HepG2 (cell line): ENCODE data around the gene RBM22. TPM values are rescaled to one million over a fixed set of nuclear protein-coding genes. Genes with fewer than 3 reads are reported as not detected.

Experiments used
- ATAC-seq: fragments of 200-7000 bp; cut with Tn5 transposase; 3 replicates; pipeline ENCODE4 v1.9.1; 2020; ENCODE audit warnings: mild to moderate bottlenecking, moderate library complexity
- BruUV-seq: library from RNA; stranded (reverse); fragments of 400-500 nt; replicated peaks from 2 replicates; lab custom pipeline; 2021; lab: Mats Ljungman, UMichigan
- CTCF ChIA-PET: fragments of 300-600 bp; formaldehyde crosslinking; extraction: SDS; loops from one replicate; lab custom pipeline; 2021; ENCODE audit warnings: low total read pairs, inconsistent platforms, low intra/inter-chr PET ratio; lab: Yijun Ruan, JAX
- POLR2A ChIA-PET: fragments of 350-600 bp; sonication (Branson Sonifier 250); formaldehyde crosslinking; loops from one replicate; lab custom pipeline; 2020; ENCODE audit warnings: antibody characterized with exemption, inconsistent platforms; lab: Yijun Ruan, JAX
- DNase-seq: peaks from one replicate; pipeline ENCODE4 v3.0.0-alpha.2; 2015; ENCODE audit warnings: low spot score
- FAIRE-seq: peaks from 3 replicates; lab custom pipeline; 2011; peaks lifted over from hg19 to GRCh38; lab: Jason Lieb, UNC
- H2AFZ ChIP-seq: one replicate; pipeline ENCODE4 v1.6.1; 2011; ENCODE audit warnings: low read length, inconsistent platforms
- H3K27ac ChIP-seq: fragments of 300-600 bp; 3 replicates; pipeline ENCODE4 v1.8.0; 2011; ENCODE audit warnings: mixed run types, mild to moderate bottlenecking, mixed read lengths, low read length, inconsistent platforms; ENCODE audit not compliant: insufficient read depth; ENCODE audit errors: extremely low read length
- H3K27me3 ChIP-seq, 2 experiments: fragments of 200-600 bp in 1 of 2; 2 replicates in 1 of 2; 3 replicates in 1 of 2; pipeline versions ENCODE4 v1.6.0 to v1.8.0; 2011; ENCODE audit warnings: low read length in 2 of 2, mild to moderate bottlenecking in 2 of 2, moderate library complexity in 2 of 2, inconsistent platforms in 1 of 2; ENCODE audit not compliant: insufficient read depth in 2 of 2, control insufficient read depth in 1 of 2
- H3K36me3 ChIP-seq, 2 experiments: fragments of 200-600 bp in 1 of 2; replicated peaks in 1 of 2; 2 replicates in 1 of 2; 3 replicates in 1 of 2; pipeline versions ENCODE4 v1.5.1 to v1.8.0; 2011; ENCODE audit warnings: low read length in 2 of 2, inconsistent platforms in 1 of 2; ENCODE audit not compliant: insufficient read depth in 2 of 2, control insufficient read depth in 1 of 2
- H3K4me1 ChIP-seq: 2 replicates; pipeline ENCODE4 v1.5.1; 2012; ENCODE audit warnings: low read length, inconsistent platforms; ENCODE audit not compliant: insufficient read depth
- H3K4me2 ChIP-seq: 2 replicates; pipeline ENCODE4 v1.6.0; 2011; ENCODE audit warnings: low read depth, low read length, inconsistent platforms
- H3K4me3 ChIP-seq, 3 experiments: fragments of 200-600 bp in 1 of 3; sonication (generic), shearing (Covaris generic) in 1 of 3; replicated peaks in 1 of 3; 2 replicates each; pipeline ENCODE4 v1.5.1; 2011 to 2016; ENCODE audit warnings: low read length in 3 of 3, inconsistent platforms in 2 of 3, low read depth in 2 of 3, mild to moderate bottlenecking in 2 of 3, control low read depth in 1 of 3, mixed read lengths in 1 of 3; ENCODE audit not compliant: insufficient read depth in 1 of 3
- H3K79me2 ChIP-seq: one replicate; pipeline ENCODE4 v1.6.1; 2011; ENCODE audit warnings: low read length, inconsistent platforms; ENCODE audit not compliant: insufficient read depth
- H3K9ac ChIP-seq: 2 replicates; pipeline ENCODE4 v1.6.0; 2011; ENCODE audit warnings: mild to moderate bottlenecking, low read depth, low read length, inconsistent platforms; ENCODE audit not compliant: insufficient read depth
- H3K9me3 ChIP-seq: 2 replicates; pipeline ENCODE4 v1.5.1; 2012; ENCODE audit warnings: mild to moderate bottlenecking, low read length
- H4K20me1 ChIP-seq: 2 replicates; pipeline ENCODE4 v1.6.0; 2011; ENCODE audit warnings: inconsistent platforms, mild to moderate bottlenecking, low read length, moderate library complexity; ENCODE audit not compliant: insufficient read depth
- AFF4 ChIP-seq: sonication (generic); formaldehyde crosslinking; IDR thresholded peaks from 2 replicates; pipeline ENCODE4 v1.4.0; 2020; ENCODE audit warnings: missing genetic modification reagents
- FIP1L1 ChIP-seq: fragments of 200-400 bp; formaldehyde crosslinking; IDR thresholded peaks from 2 replicates; pipeline ENCODE4 v1.6.1; 2018; ENCODE audit warnings: low read depth, mild to moderate bottlenecking, low read length, moderate library complexity, borderline replicate concordance; ENCODE audit not compliant: insufficient read depth
- MEIS2 ChIP-seq: sonication (generic); formaldehyde crosslinking; IDR thresholded peaks from 2 replicates; pipeline ENCODE4 v1.9.0; 2021; ENCODE audit warnings: mild to moderate bottlenecking, missing genetic modification reagents
- SMARCC2 ChIP-seq: fragments of 450-650 bp; IDR thresholded peaks from 2 replicates; pipeline ENCODE4 v1.6.1; 2017; ENCODE audit warnings: antibody characterized with exemption, mild to moderate bottlenecking
- SSRP1 ChIP-seq: IDR thresholded peaks from 2 replicates; pipeline ENCODE4 v1.6.1; 2016; ENCODE audit warnings: control low read depth
- TARDBP ChIP-seq: sonication (generic); formaldehyde crosslinking; IDR thresholded peaks from 2 replicates; pipeline ENCODE4 v1.8.0; 2022; ENCODE audit warnings: mild to moderate bottlenecking, missing genetic modification reagents
- ZBTB10 ChIP-seq: sonication (generic); formaldehyde crosslinking; IDR thresholded peaks from 2 replicates; pipeline ENCODE4 v1.4.0; 2020; ENCODE audit warnings: missing genetic modification reagents, borderline replicate concordance
- ZC3H13 ChIP-seq: sonication (generic); formaldehyde crosslinking; IDR thresholded peaks from 2 replicates; pipeline ENCODE4 v1.8.1; 2023; ENCODE audit warnings: mild to moderate bottlenecking, missing genetic modification reagents, moderate library complexity
- ZFAT ChIP-seq: sonication (generic); formaldehyde crosslinking; conservative IDR thresholded peaks from 2 replicates; pipeline ENCODE4 v1.8.1; 2023; ENCODE audit warnings: missing genetic modification reagents, inconsistent platforms
- ZNF235 ChIP-seq: sonication (generic); formaldehyde crosslinking; IDR thresholded peaks from 2 replicates; pipeline ENCODE4 v1.8.1; 2023; ENCODE audit warnings: mild to moderate bottlenecking, missing genetic modification reagents, borderline replicate concordance
- ZNF672 ChIP-seq: sonication (generic); formaldehyde crosslinking; IDR thresholded peaks from 2 replicates; pipeline ENCODE4 v1.8.1; 2022; ENCODE audit warnings: missing genetic modification reagents
- WGBS: methylation state at CpG from one replicate; pipeline ENCODE4 v1.1.6; 2017; ENCODE audit warnings: low lambda C conversion rate; 5-methylcytosine and 5-hydroxymethylcytosine counted together
- in situ Hi-C: cut with HindIII; loops from 2 replicates; pipeline ENCODE4 v1.10.0; 2017; ENCODE audit warnings: low pct_unique_long_range_greater_than_20kb; ENCODE audit not compliant: extremely low pct_ligation_motif_present
- intact Hi-C: fragments of 100-400 bp; cut with micrococcal nuclease; formaldehyde crosslinking; loops from one replicate; pipeline ENCODE4 v1.10.0; 2022; ENCODE audit not compliant: unreplicated experiment
- polyA plus RNA-seq, 8 experiments: library from polyadenylated mRNA; depleted of rRNA in 3 of 8; stranded (reverse) in 7 of 8; unstranded in 1 of 8; fragments of >200 nt; fragmentation: Illumina TruSeq in 4 of 8; extraction: Trizol in 4 of 8; gene quantifications; 2 replicates each; pipeline versions ENCODE4 v1.2.1 to v1.2.3, GENCODE V29; 2011 to 2016; ENCODE audit warnings: low read depth in 4 of 8, missing spikeins in 1 of 8, mixed read lengths in 1 of 8; ENCODE audit not compliant: insufficient read depth in 1 of 8
- total RNA-seq, 5 experiments: library from RNA; depleted of rRNA; stranded (reverse); fragments of >200 nt; fragmentation: Illumina TruSeq; extraction: Trizol; gene quantifications; 2 replicates each; pipeline ENCODE4 v1.2.3, GENCODE V29; 2016; ENCODE audit warnings: low read depth in 1 of 5

Gene RBM22
- total and polyA plus RNA-seq, 2 of the 13 experiments (the other 11 are each of a cell fraction or from before 2014, with no cell fraction given): 28.3 to 35.0 TPM

GRCh38 chr5:150655221-150655620, 45.6 kb downstream of the RBM22 start:
- CTCF ChIA-PET: interaction anchor here (1.7 to 3.5 kb wide), 3 partner anchors 65 to 95 kb away, joined by 5 to 16 read pairs (median 8); no protein-coding TSS in a partner anchor
- Histone ChIP-seq H3K79me2 (no peaks in the 10 kb centered on the region), H4K20me1 (no peaks in the 10 kb centered on the region), H3K27me3 (peaks cover 2 to 15% of the 10 kb centered on the region in 2 experiments; a peak in 2 of 5 replicates), H2AFZ (no peak overlapping the region), H3K4me3 (no peak overlapping the region), H3K4me1 (peaks cover 25% of the 10 kb centered on the region), H3K4me2 (no peak overlapping the region), H3K36me3 (no peaks in the 10 kb centered on the region), H3K27ac (no peak overlapping the region), H3K9ac (no peak overlapping the region), H3K9me3 (no peaks in the 10 kb centered on the region)
- no TSS peak for BruUV-seq
- POLR2A ChIA-PET: no interaction called here
- FAIRE-seq (no peak), ATAC-seq (no peak), DNase-seq (no peak)
- TF ChIP-seq MEIS2 (CRISPR knock-in tag) (no peak), SMARCC2 (no peak), ZC3H13 (CRISPR knock-in tag) (no peak), ZNF672 (no peak), ZBTB10 (no peak), FIP1L1 (no peak), SSRP1 (CRISPR knock-in tag) (no peak), TARDBP (CRISPR knock-in tag) (no peak), ZFAT (CRISPR knock-in tag) (no peak), AFF4 (CRISPR knock-in tag) (no peak), ZNF235 (no peak)
- WGBS: 100% methylated on average over 2 of the region's 3 CpGs
- intact Hi-C loops (loop anchor here (5.0 kb wide), 2 partner anchors 63 to 192 kb away; partner anchors contain the start of gene IRGM), in situ Hi-C loops (loop anchor here (5.0 to 25.0 kb wide), 2 partner anchors 93 to 193 kb away; no protein-coding TSS in a partner anchor)
